DMS114 treated with DMSO at 0.1 percent for 48 hours (cell line): ENCODE measurements around the gene VCX.
"Not testable (repeated sequence)": the region's sequence is repeated elsewhere in the genome, so short reads cannot be mapped to it uniquely, and the experiment has no call there.

Experiments
- DNase-seq: peaks from one replicate; lab custom pipeline; 2025; ENCODE audit not compliant: unreplicated experiment; lab: John Stamatoyannopoulos, UW

The VCX gene

GRCh38 chrX:7842871-7843270 is at the start of gene VCX:
VCX (plus strand) TSS chrX:7843171; CDS start chrX:7843204, 33 bp downstream.
- not testable (repeated sequence) for DNase-seq

GRCh38 chrX:7798327-7798726 is 44.6 kb upstream of the VCX start:
- no peak for DNase-seq

GRCh38 chrX:7801711-7802110 is 41.3 kb upstream of the VCX start:
- DNase-seq = no peak

- no peak for DNase-seq
These were observed 27.7 kb upstream of the VCX start for GRCh38 chrX:7815166-7815805.

- no peak for DNase-seq
These were observed 14.4 kb upstream of the VCX start for GRCh38 chrX:7828594-7828993.

- DNase-seq = no peak
These were observed 1.7 kb upstream of the VCX start for GRCh38 chrX:7841084-7841805.

- no peak for DNase-seq
These were observed 9.2 kb downstream of the VCX start for GRCh38 chrX:7852166-7852565.

GRCh38 chrX:7872042-7872441 is 29.1 kb downstream of the VCX start:
- no peak for DNase-seq

GRCh38 chrX:7876957-7877356 is 34.0 kb downstream of the VCX start:
- no peak for DNase-seq

GRCh38 chrX:7889135-7889534 is 46.2 kb downstream of the VCX start:
- no peak for DNase-seq

GRCh38 chrX:7889680-7890079 is 46.7 kb downstream of the VCX start:
- no peak for DNase-seq

- DNase-seq = no peak
These were observed 49.0 kb downstream of the VCX start for GRCh38 chrX:7891928-7892327.
